ENCODE measurements around the gene MICAL1.

Gene MICAL1

DNA sequence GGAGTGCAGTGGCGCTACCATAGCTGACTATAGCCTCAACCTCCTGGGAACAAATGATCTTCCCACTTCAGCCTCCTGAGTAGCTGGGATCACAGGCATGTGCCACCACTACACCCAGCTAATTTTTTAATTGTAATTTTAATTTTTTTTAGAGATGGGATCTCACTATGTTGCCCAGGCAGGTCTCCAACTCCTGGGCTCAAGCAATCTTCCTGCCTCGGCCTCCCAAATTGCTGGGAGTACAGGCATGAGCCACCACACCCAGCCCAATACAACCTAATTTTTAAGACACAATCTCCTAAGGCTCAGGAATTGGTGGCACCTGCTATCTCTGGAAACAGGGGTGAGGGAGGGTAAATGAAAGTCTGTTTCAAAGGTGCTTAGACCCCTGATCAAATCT is 21.6 kb upstream of the MICAL1 start:
- H3K27ac ChIP-seq: no peak overlapping the region
- no peak for DNase-seq (ENCODE audit: low spot score)
- TF ChIP-seq, protein P1, sequence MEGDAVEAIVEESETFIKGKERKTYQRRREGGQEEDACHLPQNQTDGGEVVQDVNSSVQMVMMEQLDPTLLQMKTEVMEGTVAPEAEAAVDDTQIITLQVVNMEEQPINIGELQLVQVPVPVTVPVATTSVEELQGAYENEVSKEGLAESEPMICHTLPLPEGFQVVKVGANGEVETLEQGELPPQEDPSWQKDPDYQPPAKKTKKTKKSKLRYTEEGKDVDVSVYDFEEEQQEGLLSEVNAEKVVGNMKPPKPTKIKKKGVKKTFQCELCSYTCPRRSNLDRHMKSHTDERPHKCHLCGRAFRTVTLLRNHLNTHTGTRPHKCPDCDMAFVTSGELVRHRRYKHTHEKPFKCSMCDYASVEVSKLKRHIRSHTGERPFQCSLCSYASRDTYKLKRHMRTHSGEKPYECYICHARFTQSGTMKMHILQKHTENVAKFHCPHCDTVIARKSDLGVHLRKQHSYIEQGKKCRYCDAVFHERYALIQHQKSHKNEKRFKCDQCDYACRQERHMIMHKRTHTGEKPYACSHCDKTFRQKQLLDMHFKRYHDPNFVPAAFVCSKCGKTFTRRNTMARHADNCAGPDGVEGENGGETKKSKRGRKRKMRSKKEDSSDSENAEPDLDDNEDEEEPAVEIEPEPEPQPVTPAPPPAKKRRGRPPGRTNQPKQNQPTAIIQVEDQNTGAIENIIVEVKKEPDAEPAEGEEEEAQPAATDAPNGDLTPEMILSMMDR (conservative IDR thresholded peaks at IDR 0.05; ENCODE audit: low read depth): no peak
- ChIA-PET CTCF (interaction anchor here (0.6 kb wide), 1 partner anchor 672 kb away, joined by 8 read pairs; no protein-coding TSS in a partner anchor), POLR2A (ENCODE audit: low non-redundant PET) (no interaction called here)

DNA sequence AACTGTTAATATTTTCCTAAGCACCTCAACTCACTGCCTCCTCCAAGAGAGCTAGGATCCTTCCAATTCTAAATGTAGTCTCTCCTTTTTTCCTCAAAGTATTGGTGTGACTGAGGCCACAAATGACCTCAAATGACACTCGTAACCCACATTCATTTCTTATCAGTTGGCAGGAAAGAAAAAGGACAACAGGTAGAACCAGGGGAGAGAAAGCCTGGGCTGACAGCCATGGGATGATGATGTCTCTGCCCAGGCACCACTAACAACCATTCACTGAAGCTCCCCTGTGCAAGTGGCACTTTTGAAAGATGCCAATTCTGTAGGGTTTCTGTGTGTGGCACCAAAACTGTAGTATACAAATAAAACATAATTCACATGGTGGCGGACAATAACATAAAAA is 20.1 kb upstream of the MICAL1 start:
- no peak overlapping the region for H3K27ac ChIP-seq
- POLR2A ChIA-PET (ENCODE audit: low non-redundant PET): no interaction called here
- TF ChIP-seq, protein P1 (conservative IDR thresholded peaks at IDR 0.05; ENCODE audit: low read depth): no peak
- no peak for DNase-seq (ENCODE audit: low spot score)
- CTCF ChIA-PET: no interaction called here

GRCh38 chr6:109474995-109475394 is 19.4 kb upstream of the MICAL1 start:
- CTCF ChIA-PET: no interaction called here
- H3K27ac ChIP-seq: no peak overlapping the region
- TF ChIP-seq, protein P1 (conservative IDR thresholded peaks at IDR 0.05; ENCODE audit: low read depth): no peak
- POLR2A ChIA-PET (ENCODE audit: low non-redundant PET): no interaction called here
- no peak for DNase-seq (ENCODE audit: low spot score)

GRCh38 chr6:109473120-109473519 is 17.5 kb upstream of the MICAL1 start:
- H3K27ac ChIP-seq: no peak overlapping the region
- TF ChIP-seq, protein P1 (conservative IDR thresholded peaks at IDR 0.05; ENCODE audit: low read depth): no peak
- CTCF ChIA-PET: no interaction called here
- POLR2A ChIA-PET (ENCODE audit: low non-redundant PET): no interaction called here
- no peak for DNase-seq (ENCODE audit: low spot score)

- no peak overlapping the region for H3K27ac ChIP-seq
- CTCF ChIA-PET: no interaction called here
Observed at GRCh38 chr6:109472132-109472995, 16.8 kb upstream of the MICAL1 start.

GRCh38 chr6:109471105-109471810 is 15.7 kb upstream of the MICAL1 start:
- TF ChIP-seq, protein P1 (conservative IDR thresholded peaks at IDR 0.05; ENCODE audit: low read depth): no peak
- H3K27ac ChIP-seq: no peak overlapping the region
- DNase-seq (ENCODE audit: low spot score): no peak
- CTCF ChIA-PET: no interaction called here
- POLR2A ChIA-PET (ENCODE audit: low non-redundant PET): no interaction called here

More at GRCh38 chr6:109472132-109472995, 16.8 kb upstream of the MICAL1 start:
- DNase-seq (ENCODE audit: low spot score): no peak
- TF ChIP-seq, protein P1 (conservative IDR thresholded peaks at IDR 0.05; ENCODE audit: low read depth): no peak
- POLR2A ChIA-PET (ENCODE audit: low non-redundant PET): no interaction called here

Measured in RWPE1 (cell line).